Upper lobe of right lung (tissue), 1 donor: ENCODE data around the gene IL1RL2. TPM values are rescaled to one million over a fixed set of nuclear protein-coding genes. Genes with fewer than 3 reads are reported as not detected.
A peak's percentile ranks its signal among the peaks of the same experiment; 100 is the strongest.

Experiments used
- ATAC-seq: fragments of 200-7000 bp; cut with Tn5 transposase; one replicate; pipeline ENCODE4 v1.9.1; 2020; ENCODE audit warnings: mild to moderate bottlenecking, moderate library complexity
- DNase-seq: peaks from one replicate; pipeline ENCODE4 v3.0.0-alpha.2; 2020
- H3K27ac ChIP-seq: fragments of 200-600 bp; one replicate; pipeline ENCODE4 v1.8.0; 2022
- H3K27me3 ChIP-seq: fragments of 200-600 bp; one replicate; pipeline ENCODE4 v1.8.0; 2022; ENCODE audit warnings: mild to moderate bottlenecking
- H3K36me3 ChIP-seq: fragments of 200-600 bp; one replicate; pipeline ENCODE4 v1.8.0; 2022
- H3K4me1 ChIP-seq: fragments of 200-600 bp; one replicate; pipeline ENCODE4 v1.8.0; 2022
- H3K4me3 ChIP-seq: fragments of 200-600 bp; one replicate; pipeline ENCODE4 v1.8.0; 2022; ENCODE audit warnings: mild to moderate bottlenecking
- H3K9me3 ChIP-seq: fragments of 200-600 bp; one replicate; pipeline ENCODE4 v1.8.0; 2022
- intact Hi-C: fragments of 100-400 bp; cut with DNase I; formaldehyde crosslinking; loops from one replicate; pipeline ENCODE4 v1.11.0; 2022
- total RNA-seq: library from RNA; stranded (reverse); fragmentation: NEBNext Ultra II Directional; extraction: Animal tissue kit (Norgen Biotek cat#: 25700); gene quantifications from one replicate; pipeline ENCODE4 v1.2.1, GENCODE V29; 2021
- TF ChIP-seq, protein P1 (sequence below): fragments of 200-600 bp; IDR thresholded peaks from one replicate; pipeline ENCODE4 v1.8.0; 2022; ENCODE audit warnings: antibody characterized with exemption
- donor health status: DM: no; HTN: yes; CAD: no; lungs with severe emphysema.

Gene IL1RL2
- total RNA-seq, 1 donor from 2014 or later: 0.58 TPM

DNA sequence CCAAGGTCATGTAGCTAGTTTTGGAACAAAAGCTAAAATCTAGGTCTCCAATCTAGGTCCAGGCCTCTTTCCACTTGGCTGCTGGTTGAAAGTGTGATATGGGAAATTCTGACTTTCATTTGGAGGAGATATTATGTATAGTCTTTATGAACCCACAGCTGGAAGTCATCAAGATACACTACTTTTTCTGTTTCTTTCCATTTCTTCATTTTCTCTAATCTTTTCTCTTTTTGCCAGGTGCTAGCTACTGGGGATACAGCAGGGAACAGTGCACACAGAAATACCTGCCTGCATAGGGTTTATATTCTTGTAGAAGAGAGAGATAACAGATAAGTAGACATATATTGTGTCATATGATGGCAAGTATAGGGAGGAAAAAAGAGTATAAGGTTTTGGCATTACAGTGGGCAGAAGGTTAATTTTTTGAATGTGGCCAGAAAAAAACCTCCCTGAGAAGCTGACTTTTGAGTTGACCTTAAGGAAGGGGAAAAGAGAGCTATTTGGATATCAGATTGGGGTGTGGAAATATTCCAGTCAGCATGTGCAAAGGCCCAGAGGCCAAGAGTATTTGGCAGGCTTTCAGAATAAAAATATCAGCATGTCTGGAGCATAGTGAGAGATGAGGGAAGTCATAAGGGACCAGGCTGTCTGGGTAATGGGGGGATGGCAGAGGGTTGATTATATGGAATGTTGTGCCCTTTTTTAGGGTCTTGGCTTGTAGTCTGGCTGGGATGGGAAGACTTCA, 28.6 kb upstream of the IL1RL2 start:
- no peak for ATAC-seq
- intact Hi-C loops: no loop called here
- peak overlapping the region; percentile 24 for H3K27ac ChIP-seq

DNA sequence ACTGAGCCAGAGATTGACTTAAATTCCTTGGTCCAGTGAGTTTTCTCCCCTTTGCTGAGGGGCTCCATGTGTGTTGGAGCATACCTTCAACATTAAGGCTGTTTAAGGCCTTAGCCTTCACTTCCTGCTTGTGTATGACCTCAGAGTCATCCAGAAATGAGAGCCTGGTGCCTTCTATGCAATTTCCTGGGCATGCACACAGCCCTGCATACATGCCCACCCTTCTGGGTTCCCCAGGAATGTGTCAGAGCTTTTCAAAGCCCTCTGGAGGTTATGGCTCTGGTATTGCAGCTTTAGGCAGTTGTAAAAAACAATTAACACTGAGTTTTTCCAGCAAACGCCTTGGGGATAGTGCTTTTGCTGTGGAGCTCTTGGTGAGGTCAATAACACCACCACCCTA, 27.5 kb upstream of the IL1RL2 start:
- ATAC-seq (peak; percentile 26), DNase-seq (no peak)
- Histone ChIP-seq H3K4me1 (peaks cover 36% of the 10 kb centered on the region), H3K27me3 (no peaks in the 10 kb centered on the region), H3K36me3 (peaks cover 26% of the 10 kb centered on the region), H3K4me3 (no peak overlapping the region), H3K27ac (no peak overlapping the region), H3K9me3 (no peaks in the 10 kb centered on the region)
- TF ChIP-seq, protein P1, sequence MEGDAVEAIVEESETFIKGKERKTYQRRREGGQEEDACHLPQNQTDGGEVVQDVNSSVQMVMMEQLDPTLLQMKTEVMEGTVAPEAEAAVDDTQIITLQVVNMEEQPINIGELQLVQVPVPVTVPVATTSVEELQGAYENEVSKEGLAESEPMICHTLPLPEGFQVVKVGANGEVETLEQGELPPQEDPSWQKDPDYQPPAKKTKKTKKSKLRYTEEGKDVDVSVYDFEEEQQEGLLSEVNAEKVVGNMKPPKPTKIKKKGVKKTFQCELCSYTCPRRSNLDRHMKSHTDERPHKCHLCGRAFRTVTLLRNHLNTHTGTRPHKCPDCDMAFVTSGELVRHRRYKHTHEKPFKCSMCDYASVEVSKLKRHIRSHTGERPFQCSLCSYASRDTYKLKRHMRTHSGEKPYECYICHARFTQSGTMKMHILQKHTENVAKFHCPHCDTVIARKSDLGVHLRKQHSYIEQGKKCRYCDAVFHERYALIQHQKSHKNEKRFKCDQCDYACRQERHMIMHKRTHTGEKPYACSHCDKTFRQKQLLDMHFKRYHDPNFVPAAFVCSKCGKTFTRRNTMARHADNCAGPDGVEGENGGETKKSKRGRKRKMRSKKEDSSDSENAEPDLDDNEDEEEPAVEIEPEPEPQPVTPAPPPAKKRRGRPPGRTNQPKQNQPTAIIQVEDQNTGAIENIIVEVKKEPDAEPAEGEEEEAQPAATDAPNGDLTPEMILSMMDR: no peak
- intact Hi-C loops: no loop called here

More for the DNA sequence above, 28.6 kb upstream of the IL1RL2 start:
- Histone ChIP-seq H3K27me3 (no peaks in the 10 kb centered on the region), H3K4me1 (peaks cover 29% of the 10 kb centered on the region), H3K9me3 (no peaks in the 10 kb centered on the region), H3K36me3 (peaks cover 32% of the 10 kb centered on the region), H3K4me3 (no peak overlapping the region)
- no peak for DNase-seq
- TF ChIP-seq, protein P1: no peak

DNA sequence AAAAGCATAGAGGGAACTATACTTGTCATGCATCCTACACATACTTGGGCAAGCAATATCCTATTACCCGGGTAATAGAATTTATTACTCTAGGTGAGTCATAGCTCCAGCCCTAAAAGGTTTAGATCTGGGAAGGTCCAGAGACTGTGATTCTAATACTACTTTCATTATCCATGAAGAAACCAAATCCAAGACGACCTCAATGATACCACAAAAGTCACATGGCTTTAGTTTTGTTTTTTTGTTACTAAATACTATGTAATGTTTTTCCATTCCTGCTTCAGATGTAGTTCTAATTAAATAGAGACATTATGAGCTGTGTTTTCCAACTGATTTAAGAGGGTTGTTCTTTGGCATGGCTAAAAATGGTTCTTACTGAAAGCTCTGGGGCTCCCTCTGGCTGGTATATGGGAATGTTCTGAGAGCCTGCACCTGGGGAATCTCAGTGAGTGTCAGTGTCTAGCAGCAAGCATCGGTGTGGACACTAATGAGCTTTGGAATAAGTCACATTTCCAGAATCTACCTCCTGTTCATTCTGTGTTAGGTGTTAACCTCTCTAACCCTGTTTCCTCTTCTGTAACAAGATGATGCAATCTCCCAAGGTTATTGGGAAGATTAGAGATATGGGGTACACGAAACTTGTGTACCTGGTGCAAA, 20.5 kb upstream of the IL1RL2 start:
- Histone ChIP-seq H3K4me1 (peaks cover 22% of the 10 kb centered on the region), H3K27me3 (no peaks in the 10 kb centered on the region), H3K36me3 (peaks cover 64% of the 10 kb centered on the region), H3K27ac (peak overlapping the region; percentile 14), H3K9me3 (no peaks in the 10 kb centered on the region), H3K4me3 (no peak overlapping the region)
- peak; percentile 80 for ATAC-seq
- intact Hi-C loops: loop anchor here (5.0 kb wide), 1 partner anchor 144 kb away; no protein-coding TSS in a partner anchor
- TF ChIP-seq, protein P1: peak; percentile 55
- DNase-seq: no peak

DNA sequence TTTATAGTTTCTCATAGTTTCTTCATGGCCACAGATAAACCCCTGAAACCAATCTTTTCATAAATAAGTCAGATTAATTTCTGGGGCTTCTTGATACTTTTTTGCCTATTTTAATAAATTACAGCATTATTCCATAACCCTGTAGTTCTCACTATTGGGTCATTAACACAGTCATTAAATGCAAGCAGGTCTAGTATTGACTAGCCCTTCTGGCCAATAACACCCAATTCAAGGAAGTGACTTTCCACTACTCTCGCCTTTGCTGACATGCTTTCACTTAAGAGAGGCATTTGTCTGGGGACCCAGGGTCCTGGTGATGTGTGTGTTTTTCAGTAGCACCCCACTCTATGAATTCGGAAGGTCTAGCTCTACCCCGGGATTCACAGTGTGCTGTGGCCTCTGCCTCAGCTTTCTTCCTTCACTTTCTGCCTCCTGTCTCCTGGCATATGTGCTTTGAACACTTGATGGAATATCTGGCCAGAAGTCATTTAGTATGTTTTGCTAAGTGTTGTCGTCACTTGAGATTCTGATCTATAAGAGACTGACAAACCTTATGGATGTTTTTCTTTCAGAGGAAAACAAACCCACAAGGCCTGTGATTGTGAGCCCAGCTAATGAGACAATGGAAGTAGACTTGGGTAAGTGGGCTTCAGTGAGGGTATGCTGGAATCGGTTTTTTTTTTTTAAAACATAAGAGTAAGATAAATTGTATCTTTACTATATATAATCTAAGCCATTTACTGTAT, 18.6 kb upstream of the IL1RL2 start:
- Histone ChIP-seq H3K27ac (no peak overlapping the region), H3K27me3 (no peaks in the 10 kb centered on the region), H3K4me3 (no peak overlapping the region), H3K36me3 (peaks cover 83% of the 10 kb centered on the region), H3K4me1 (peaks cover 22% of the 10 kb centered on the region), H3K9me3 (no peaks in the 10 kb centered on the region)
- ATAC-seq (no peak), DNase-seq (no peak)
- intact Hi-C loops: loop anchor here (5.0 kb wide), 1 partner anchor 146 kb away; no protein-coding TSS in a partner anchor
- TF ChIP-seq, protein P1: no peak

DNA sequence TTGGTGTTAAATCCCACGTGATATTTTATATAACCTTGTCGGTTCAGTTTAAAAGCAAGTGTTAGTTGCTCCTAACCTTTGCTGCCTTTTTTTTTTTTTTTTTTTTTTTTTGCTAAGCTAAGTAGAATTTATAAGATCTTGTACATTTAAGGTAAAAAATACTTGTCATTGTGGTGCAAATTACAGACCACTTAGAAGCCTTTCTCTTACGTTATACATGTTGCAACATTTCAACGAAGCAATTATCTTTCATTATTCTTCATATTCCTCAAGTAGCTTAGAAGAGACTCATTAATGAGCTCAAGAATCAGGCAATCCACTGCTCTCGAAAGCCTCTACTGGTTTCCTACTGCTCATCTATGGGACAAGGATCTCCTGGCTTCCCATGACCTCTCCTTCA, 14.9 kb upstream of the IL1RL2 start:
- no peak overlapping the region for H3K27ac ChIP-seq

More for the DNA sequence above, 14.9 kb upstream of the IL1RL2 start:
- peaks cover 95% of the 10 kb centered on the region for H3K36me3 ChIP-seq
- no peaks in the 10 kb centered on the region for H3K9me3 ChIP-seq
- no peaks in the 10 kb centered on the region for H3K27me3 ChIP-seq
- DNase-seq (no peak), ATAC-seq (no peak)
- H3K4me3 ChIP-seq: no peak overlapping the region
- TF ChIP-seq, protein P1: no peak
- intact Hi-C loops: no loop called here
- no peaks in the 10 kb centered on the region for H3K4me1 ChIP-seq
